Stimulated activated CD4-positive, alpha-beta T cell treated with anti-CD3 and anti-CD28 coated beads, Interleukin-2, amount 100 ng/mL, for 48 hours (primary cell): Measurements from ENCODE around the gene SEZ6.

Source experiments
- DNase-seq, 2 donors: peaks; one replicate each; pipeline ENCODE4 v3.0.0-alpha.2; 2020

SEZ6 gene

GRCh38 chr17:29036584-29036983, 30.8 kb upstream of the SEZ6 start:
- DNase-seq = no peak

- no peak for DNase-seq
Observed at GRCh38 chr17:29034510-29034909, 28.7 kb upstream of the SEZ6 start.

GRCh38 chr17:29032857-29033197, 27.0 kb upstream of the SEZ6 start:
- DNase-seq = no peak

- DNase-seq = no peak
Observed at GRCh38 chr17:29032013-29032856, 26.4 kb upstream of the SEZ6 start.

- DNase-seq = no peak
Observed at GRCh38 chr17:29031488-29031887, 25.7 kb upstream of the SEZ6 start.

GRCh38 chr17:29024316-29024952, 18.6 kb upstream of the SEZ6 start:
- DNase-seq = no peak

GRCh38 chr17:29022074-29022473, 16.2 kb upstream of the SEZ6 start:
- no peak for DNase-seq

- no peak for DNase-seq
Observed at GRCh38 chr17:29021226-29021625, 15.4 kb upstream of the SEZ6 start.

- DNase-seq = no peak
Observed at GRCh38 chr17:29020576-29020975, 14.7 kb upstream of the SEZ6 start.

- DNase-seq = no peak
Observed at GRCh38 chr17:29019475-29020181, 13.8 kb upstream of the SEZ6 start.

- DNase-seq = no peak
Observed at GRCh38 chr17:29018788-29019474, 13.1 kb upstream of the SEZ6 start.

- no peak for DNase-seq
Observed at GRCh38 chr17:29016345-29017210, 10.7 kb upstream of the SEZ6 start.

GRCh38 chr17:29014716-29015115, 8.9 kb upstream of the SEZ6 start:
- no peak for DNase-seq

- no peak for DNase-seq
Observed at GRCh38 chr17:29012535-29012934, 6.7 kb upstream of the SEZ6 start.

- no peak for DNase-seq
Observed at GRCh38 chr17:29010586-29010985, 4.8 kb upstream of the SEZ6 start.

- DNase-seq = no peak
Observed at GRCh38 chr17:29010129-29010528, 4.3 kb upstream of the SEZ6 start.

GRCh38 chr17:29008591-29008990, 2.8 kb upstream of the SEZ6 start:
- DNase-seq = no peak

GRCh38 chr17:29007860-29008455, 2.1 kb upstream of the SEZ6 start:
- DNase-seq = no peak

GRCh38 chr17:29007456-29007855, 1.6 kb upstream of the SEZ6 start:
- DNase-seq = no peak

GRCh38 chr17:29004081-29004692, 1.6 kb downstream of the SEZ6 start:
- DNase-seq = no peak

GRCh38 chr17:29003289-29003688, 2.5 kb downstream of the SEZ6 start:
- DNase-seq = no peak

- no peak for DNase-seq
Observed at GRCh38 chr17:29002811-29003210, 3.0 kb downstream of the SEZ6 start.
